Activated naive CD8-positive, alpha-beta T cell treated with anti-CD3 and anti-CD28 coated beads, Interleukin-2, amount 50 U/mL, for 16 hours (primary cell): ENCODE data around the gene KCNH2.

Experiments
- DNase-seq: peaks from one replicate; pipeline ENCODE4 v3.0.0-alpha.2; 2020; ENCODE audit warnings: low read depth, low spot score

KCNH2 gene

DNA sequence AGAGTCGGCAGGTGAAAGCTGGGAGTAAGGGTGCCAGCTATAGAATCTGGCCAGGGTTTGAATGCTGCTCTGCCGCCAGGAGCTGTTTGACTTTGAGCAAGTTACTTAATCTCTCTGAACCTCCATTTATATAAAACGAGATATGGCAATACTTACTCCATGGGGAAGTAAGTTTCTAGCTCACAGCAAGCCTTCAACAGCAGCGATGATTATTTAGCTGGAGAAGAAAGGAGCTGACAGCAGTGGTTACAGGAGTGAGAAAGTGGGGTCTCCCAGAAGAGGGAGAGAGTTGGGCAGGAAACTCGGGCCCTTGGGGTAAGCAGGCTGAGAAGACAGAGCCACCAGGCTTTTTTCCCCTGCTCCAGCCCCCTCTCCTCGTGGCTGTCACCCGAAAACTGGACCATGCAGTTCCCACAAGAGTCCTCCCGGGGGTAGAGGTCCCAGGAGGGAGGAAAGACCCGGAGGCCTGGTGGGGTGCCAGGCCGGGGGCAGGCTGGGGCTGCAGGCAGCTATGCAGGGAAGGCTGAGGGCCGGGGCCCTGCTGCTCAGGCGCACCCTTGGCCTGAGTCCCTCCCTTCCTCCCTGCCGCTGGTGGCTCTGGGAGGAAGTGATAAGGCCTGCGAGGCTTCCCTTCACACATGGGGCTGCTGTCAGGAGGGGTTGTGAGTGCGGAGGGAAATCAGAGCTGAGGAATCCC is 16.2 kb upstream of the KCNH2 start:
- no peak for DNase-seq

DNA sequence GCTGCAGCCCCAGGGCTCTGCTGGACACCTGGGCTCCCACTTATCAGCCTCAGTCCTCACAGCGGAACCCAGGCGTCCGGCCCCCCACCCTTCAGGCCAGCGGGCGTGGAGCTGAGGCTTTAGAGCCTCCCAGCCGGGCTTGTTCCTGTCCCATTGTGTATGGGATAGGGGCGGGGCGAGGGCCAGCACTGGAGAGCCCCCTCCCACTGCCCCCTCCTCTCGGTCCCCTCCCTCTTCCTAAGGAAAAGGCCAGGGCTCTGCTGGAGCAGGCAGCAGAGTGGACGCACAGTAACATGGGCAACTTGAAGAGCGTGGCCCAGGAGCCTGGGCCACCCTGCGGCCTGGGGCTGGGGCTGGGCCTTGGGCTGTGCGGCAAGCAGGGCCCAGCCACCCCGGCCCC is 15.4 kb upstream of the KCNH2 start:
- DNase-seq = no peak

- no peak for DNase-seq
Measured at GRCh38 chr7:150992833-150993302, 14.7 kb upstream of the KCNH2 start.

DNA sequence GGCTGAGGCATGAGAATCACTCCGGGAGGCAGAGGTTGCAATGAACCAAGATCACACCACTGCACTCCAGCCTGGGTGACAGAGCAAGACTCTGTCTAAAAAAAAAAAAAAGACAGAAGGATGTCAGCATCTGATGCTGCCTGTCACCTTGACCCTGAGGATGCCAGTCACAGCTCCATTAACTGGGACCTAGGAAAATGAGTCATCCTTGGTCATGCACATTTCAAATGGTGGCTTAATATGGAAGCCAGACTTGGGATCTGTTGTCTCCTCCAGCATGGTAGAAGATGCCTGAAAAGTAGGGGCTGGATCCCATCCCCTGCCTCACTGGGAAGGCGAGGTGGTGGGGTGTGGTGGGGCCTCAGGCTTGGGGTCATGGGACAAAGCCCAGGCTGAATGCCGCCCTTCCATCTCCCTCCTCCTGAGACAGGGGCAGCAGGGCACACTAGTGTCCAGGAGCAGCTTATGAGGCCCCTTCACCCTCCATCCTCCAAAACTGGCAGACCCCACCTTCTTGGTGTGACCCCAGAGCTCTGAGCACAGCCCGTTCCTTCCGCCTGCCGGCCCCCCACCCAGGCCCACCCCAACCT is 14.0 kb upstream of the KCNH2 start:
- DNase-seq = no peak

DNA sequence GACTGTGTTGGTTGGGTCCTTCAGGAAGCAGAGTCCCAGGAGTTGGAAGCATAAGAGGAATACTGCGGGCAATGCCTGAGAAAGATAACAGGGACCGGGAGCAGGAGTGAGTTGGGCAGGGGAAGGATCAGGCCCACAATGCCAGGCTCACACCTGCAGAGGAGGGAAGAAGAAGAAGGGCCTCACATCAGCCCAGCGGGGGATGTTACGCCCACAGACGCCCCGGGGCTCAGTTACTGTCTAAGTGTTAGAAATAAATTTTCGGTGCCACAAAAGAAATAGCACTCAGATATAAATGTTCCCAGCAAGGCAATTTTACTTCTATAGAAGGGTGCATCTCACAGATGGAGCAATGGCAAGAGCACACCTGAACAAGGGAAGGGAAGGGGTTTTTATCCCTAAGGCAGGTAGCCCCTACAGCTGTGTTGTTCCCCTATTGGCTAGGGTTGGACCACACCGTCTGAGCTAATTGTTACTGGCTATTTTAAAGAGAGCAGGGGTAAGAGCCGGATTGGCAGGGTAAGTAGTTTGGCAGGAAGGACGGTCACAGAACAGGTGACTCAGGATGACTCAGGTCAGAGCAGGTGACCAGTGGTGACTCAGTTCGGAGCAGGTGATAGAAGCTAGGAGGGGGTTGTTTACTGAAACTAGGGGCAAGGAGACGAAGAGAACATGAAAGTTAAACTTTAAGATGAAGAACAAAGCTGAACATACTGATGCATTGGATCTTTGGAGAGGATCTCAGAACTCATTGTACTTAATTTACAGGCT is 12.5 kb upstream of the KCNH2 start, which contains the start of gene NOS3:
Gene NOS3 (plus strand): TSS at position 602 of the 771 bp plus-strand sequence. CDS start 2,787 bp downstream, outside the sequence.
- no peak for DNase-seq

GRCh38 chr7:150989456-150989855 is 11.3 kb upstream of the KCNH2 start:
- no peak for DNase-seq

DNA sequence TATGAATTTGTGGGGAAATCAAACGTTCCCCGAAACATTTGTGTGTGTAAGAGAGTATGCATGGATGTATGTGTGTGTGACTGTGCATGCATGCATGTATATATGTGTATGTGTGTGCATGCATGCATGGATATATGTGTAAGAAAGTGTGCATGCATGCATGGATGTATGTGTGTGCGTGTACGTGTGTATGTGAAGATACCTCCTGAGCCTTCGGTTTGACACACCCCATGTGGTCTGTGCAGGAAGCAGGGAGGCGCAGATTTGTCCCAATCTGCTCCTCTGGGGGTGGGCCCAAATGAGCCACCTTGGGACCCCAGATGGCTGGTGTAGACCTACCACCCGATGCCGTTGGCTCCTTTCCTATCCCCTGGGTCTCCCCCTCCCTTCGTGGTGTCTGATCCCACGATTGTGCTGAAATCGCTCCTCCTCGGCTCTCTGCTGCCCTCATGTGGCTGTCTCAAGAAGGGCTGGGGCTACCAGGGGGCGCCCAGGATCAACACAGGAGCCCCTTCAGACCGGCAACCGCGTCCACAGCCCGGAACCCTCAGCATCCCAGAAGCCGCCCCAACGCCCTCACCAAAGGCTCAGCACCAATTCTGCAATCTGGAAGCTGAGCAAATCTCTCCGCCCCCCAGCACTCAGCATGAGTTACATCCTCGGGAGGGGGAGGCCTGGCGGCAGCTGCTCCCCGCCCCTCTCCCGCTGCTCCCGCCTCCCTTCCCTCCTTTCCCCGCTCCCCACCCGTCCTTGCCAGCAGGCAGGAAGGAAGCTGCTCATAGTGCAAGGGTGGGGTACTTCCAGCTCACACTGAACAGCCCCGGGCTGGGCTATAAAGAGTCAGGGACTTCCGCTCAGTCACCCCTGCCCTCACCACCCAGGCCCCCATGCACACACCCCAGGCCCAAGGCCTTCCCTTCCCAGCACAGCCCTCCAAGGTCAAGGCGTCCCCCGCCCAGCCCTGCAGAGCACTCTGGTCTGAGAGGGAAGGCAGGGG is 10.4 kb upstream of the KCNH2 start:
- peak; percentile 55 for DNase-seq

DNA sequence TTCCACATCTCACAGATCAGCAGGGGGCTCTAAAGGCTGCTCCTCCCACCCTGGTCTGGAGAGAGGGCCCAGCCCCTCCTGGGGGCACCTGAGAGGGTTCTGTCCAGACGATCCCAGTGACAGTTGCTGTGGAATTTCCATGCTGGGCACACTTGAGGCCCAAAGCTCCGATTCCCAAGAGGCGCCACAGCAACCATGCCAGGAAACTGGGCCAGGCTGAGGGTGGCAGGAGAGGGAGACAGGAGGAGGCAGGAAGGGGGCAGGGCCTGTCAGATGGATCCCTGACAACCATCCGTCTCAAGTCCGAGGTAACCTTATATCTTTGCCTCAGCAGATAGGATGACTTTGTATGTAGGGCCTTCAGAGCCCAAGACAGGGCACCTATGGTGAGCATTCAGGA is 8.4 kb upstream of the KCNH2 start:
- no peak for DNase-seq

GRCh38 chr7:150986099-150986512 is 8.0 kb upstream of the KCNH2 start:
- no peak for DNase-seq

DNA sequence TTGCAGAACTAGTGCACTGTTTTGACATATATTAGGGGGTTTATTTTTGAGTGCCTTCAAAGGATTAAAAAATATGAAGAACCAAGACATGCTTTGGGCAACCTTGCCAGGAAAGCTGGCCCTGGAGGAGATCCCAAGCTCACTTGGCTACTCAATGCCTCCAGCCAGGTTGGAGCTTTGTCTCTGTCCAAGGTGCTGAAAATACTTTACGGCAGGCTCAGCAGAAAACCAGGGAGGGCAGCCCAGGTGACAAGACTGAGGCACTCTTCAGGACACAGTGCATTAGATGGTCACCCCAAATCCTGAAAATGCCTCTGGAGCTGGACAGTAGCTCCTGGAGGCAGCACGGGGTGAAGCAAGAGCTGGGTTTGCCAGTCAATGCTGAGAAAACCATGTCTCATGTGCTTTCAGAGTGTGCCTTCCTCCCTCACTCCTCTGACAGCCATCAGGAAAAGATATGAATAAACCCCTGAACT is 5.8 kb upstream of the KCNH2 start:
- DNase-seq = no peak

GRCh38 chr7:150982351-150982750 is 4.2 kb upstream of the KCNH2 start:
- no peak for DNase-seq

GRCh38 chr7:150981644-150982043 is 3.5 kb upstream of the KCNH2 start:
- DNase-seq = no peak

DNA sequence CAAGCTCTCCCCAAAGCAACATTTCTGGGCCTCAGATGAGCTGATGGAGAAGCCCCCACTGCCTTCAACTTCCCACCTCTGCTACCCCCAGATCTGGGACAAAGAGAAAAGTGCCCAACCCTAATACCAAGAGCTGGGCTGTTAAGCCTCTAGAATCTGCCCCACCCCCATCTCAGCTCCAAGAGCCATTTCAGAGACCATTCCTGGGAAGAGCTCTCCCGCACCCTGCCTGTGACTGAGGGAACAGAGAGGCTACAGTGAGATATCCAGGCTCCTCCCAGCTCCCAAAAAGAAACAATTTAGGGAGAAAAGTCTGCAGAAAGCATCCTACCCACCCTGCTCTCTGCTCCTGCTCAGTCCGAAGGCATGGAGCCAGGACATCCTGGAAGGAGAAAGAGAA is 2.5 kb upstream of the KCNH2 start:
- DNase-seq = no peak

DNA sequence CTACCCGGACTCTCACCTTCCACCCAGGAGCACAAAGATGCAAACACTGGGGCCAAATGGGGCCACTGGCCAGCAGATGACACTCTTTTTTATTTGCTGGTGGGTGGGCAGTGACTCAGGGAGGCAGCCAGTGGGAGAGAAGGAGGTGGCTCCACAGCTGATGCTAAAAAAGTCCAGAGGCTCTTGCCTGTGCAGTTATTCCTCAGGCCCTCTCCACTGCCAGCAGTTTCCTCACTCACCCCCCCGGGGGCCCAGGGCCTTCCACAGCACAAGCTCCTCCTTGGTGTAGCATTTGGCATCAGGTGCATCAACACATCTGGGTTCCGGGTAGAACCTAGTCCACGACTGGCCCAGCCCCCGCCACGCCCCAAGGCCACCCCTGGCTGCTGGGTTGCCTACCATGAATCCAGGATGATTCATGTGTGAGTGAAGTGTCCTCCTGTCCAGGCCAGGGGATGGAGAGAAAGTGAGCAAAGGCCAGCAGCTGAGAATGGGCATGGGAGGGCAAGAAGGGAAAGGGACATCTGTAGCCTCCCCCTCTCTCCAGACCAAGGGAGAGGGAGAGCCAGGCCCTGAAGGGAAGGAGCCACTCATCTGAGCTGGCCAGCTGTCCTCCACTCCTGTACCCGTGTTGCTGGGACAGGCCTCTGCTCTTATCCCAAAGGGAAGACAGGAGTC is 1.7 kb upstream of the KCNH2 start:
- no peak for DNase-seq

DNA sequence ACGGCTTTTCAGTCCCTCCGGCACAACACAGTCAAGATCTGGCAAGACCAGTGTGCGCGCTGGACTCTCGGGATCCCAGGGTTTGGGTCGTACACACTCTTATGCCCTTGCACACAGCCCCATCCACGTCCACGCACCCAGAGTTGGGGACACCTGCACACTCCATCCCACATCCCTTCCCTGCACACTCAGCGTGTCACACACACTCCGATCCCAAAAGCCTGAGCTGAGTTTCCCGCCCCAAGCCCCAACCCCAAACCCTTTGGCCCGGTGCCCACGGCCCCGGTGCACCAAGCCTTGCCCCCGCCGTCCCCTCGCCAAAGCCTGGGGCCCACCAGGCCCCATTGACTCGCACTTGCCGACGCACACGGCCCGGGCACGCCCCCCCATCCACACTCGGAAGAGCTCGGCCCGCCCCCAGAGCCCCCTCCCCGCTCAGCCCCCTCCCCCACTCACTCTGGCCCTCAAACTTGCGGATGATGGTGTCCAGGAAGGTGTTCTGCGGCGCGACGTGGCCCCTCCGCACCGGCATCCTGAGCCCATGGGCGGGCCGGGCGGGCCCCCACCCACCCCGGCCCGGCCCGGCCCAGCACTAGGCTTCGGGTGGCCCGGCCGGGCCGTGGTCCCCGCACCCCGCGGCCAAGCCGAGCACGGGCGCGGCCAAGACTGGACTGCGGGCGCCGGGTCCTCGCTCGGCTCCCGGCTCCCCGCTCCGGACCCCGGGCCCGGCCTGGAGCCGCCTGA is 567 bp downstream of the KCNH2 start:
- DNase-seq = no peak

- DNase-seq = no peak
Measured at GRCh38 chr7:150976529-150977381, 1.4 kb downstream of the KCNH2 start.

GRCh38 chr7:150975536-150976319 is 2.4 kb downstream of the KCNH2 start:
- DNase-seq = no peak
